Fibroblast of lung (primary cell): ENCODE results near the gene CATSPERD.

Experiments used
- EZH2 ChIP-seq: IDR thresholded peaks from 2 replicates; pipeline ENCODE4 v1.5.1; 2012; ENCODE audit warnings: low read length, control low read depth, mild to moderate bottlenecking; ENCODE audit errors: missing control alignments
- TF ChIP-seq, protein P1 (sequence below), 2 donors: IDR thresholded peaks in 1 of 2; conservative IDR thresholded peaks in 1 of 2; 1 replicate in 1 of 2; 2 replicates in 1 of 2; pipeline ENCODE4 v1.5.1; 2011 to 2012; ENCODE audit warnings: low read length in 2 of 2, control low read depth in 1 of 2, inconsistent platforms in 1 of 2, low read depth in 1 of 2, mild to moderate bottlenecking in 1 of 2

DNA sequence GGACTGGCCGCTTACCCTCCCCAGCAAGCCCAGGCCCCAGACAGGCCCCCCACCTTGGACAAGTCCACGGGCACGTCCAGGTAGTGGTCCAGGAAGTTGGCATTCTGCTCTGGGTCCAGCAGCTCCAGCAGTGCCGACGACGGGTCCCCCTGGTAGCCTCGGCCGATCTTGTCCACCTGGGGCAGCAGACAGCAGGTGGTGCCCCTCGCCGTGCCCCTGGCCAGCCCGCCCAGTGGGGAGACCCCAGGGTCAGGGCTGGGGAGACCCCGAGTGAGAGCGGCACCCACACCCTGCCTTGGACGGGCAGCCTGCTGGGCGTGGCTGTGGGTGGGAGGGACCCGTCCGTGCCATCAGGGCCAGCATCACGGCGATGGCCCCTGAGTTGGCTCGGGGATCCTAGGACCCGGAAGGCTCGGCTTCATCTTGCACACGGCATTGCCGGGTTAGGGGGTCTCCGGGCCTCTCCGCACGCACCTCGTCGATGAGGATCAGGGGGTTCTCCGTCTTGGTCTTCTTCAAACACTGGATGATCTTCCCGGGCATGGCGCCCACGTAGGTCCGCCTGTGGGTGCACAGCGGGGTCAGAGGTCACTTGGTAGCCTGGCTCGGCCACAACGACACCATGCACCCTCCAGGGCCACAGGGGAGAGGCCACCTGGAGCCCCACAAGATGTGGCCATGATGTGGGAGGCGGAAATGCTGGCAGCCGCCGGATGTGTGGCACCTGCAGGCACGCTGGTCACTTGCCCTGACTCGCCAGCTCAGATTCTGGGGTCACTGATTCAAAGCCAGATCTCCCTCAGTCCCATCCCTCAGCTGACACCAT, 24.0 kb upstream of the CATSPERD start:
- TF ChIP-seq EZH2, result no peak
- TF ChIP-seq, protein P1, sequence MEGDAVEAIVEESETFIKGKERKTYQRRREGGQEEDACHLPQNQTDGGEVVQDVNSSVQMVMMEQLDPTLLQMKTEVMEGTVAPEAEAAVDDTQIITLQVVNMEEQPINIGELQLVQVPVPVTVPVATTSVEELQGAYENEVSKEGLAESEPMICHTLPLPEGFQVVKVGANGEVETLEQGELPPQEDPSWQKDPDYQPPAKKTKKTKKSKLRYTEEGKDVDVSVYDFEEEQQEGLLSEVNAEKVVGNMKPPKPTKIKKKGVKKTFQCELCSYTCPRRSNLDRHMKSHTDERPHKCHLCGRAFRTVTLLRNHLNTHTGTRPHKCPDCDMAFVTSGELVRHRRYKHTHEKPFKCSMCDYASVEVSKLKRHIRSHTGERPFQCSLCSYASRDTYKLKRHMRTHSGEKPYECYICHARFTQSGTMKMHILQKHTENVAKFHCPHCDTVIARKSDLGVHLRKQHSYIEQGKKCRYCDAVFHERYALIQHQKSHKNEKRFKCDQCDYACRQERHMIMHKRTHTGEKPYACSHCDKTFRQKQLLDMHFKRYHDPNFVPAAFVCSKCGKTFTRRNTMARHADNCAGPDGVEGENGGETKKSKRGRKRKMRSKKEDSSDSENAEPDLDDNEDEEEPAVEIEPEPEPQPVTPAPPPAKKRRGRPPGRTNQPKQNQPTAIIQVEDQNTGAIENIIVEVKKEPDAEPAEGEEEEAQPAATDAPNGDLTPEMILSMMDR (conservative IDR thresholded peaks at IDR 0.05 in 1 of 2, IDR thresholded peaks at IDR 0.05 in 1 of 2; ENCODE audit: low read depth in 1 of 2, low read length in 2 of 2), result no peak
